ENCODE measurements around the gene FGD2. TPM values are rescaled to one million over a fixed set of nuclear protein-coding genes. Genes with fewer than 3 reads are reported as not detected.
A peak's percentile ranks its signal among the peaks of the same experiment; 100 is the strongest.

Gene FGD2
- total RNA-seq, 4 donors from 2014 or later: 14.9 to 25.8 (median 23.1) TPM

GRCh38 chr6:37077905-37078296 lies 72.4 kb downstream of the FGD2 start:
- no peaks in the 10 kb centered on the region for H3K4me1 ChIP-seq
- H3K36me3 ChIP-seq: no peaks in the 10 kb centered on the region
- peak; percentile 23 to 30 for DNase-seq
- no peaks in the 10 kb centered on the region for H3K27me3 ChIP-seq
- intact Hi-C loops (cut with DNase I): no loop called here
- 30 to 42% methylated on average over 4 to 11 of the region's 12 CpGs for WGBS, 2 donors
- H3K27ac ChIP-seq: no peak overlapping the region
- TF ChIP-seq POLR2A (IDR thresholded peaks at IDR 0.05) (no peak), CTCF (IDR thresholded peaks at IDR 0.05) (no peak)
- no peak overlapping the region for H3K4me3 ChIP-seq (replicated peaks in 1 of 3)
- no peaks in the 10 kb centered on the region for H3K9me3 ChIP-seq

Other genes starting within 250 kb of the FGD2 start
- 1 to 10 TPM; 1.1 to 4.6 (median 2.9) TPM for gene CPNE5, start 166.2 kb upstream of the FGD2 start, total RNA-seq
- gene PPIL1, start 130.9 kb upstream of the FGD2 start, total RNA-seq: 10 to 100 TPM; 35.3 to 69.4 (median 44.3) TPM
- gene C6orf89, start 119.7 kb upstream of the FGD2 start, total RNA-seq: 10 to 100 TPM; 58.2 to 89.6 (median 68.9) TPM
- gene PI16, start 50.9 kb upstream of the FGD2 start, total RNA-seq: 10 to 100 TPM in 2 of 4 donors, 1 to 10 TPM in 2; 5.1 to 22.9 (median 9.1) TPM
- 1,000 to 10,000 TPM in 1 of 4 donors, 100 to 1,000 TPM in 3; 571 to 1,096 (median 866) TPM for gene MTCH1, start 19.5 kb upstream of the FGD2 start, total RNA-seq
- gene PIM1, start 164.5 kb downstream of the FGD2 start, total RNA-seq: 10 to 100 TPM; 13.1 to 54.5 (median 22.2) TPM